Right lobe of liver (tissue), 4 donors: ENCODE results near the gene FYB1.

Experiments
- POLR2A ChIP-seq: fragments of 450-650 bp; IDR thresholded peaks from one replicate; pipeline ENCODE4 v1.6.1; 2017; ENCODE audit warnings: antibody characterized with exemption, mild to moderate bottlenecking
- TF ChIP-seq, protein P1 (sequence below), 4 donors: fragments of 200-600 bp in 3 of 4; fragments of 450-650 bp in 1 of 4; IDR thresholded peaks; one replicate each; pipeline versions ENCODE4 v1.5.1 to v1.8.0; 2016 to 2022; ENCODE audit warnings: antibody characterized with exemption in 4 of 4, mild to moderate bottlenecking in 2 of 4
- donor health status: DM: no; HTN: no; CAD: no.
- donor health status: DM: no; HTN: no; CAD: no.
- donor health status: DM: no; HTN: yes; CAD: no.

DNA sequence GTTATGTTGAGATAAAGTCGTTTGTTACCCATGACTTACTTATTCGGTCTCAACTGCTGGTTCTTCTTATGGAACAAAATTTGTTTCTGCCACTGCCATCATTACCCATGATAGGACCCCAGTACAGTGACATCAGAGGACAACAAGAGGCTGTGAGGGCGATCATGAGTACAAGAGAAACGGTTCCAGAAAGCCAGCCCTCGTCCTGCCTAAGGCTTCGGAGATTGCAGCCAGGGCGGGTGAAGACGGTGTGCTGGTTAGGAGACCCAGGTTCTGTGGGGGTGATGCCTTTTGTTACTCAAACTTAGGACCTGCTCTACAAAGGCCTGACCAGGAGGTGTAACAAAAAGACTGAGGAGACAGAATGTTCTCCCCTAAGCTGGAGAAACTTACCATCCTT lies 10.9 kb downstream of the FYB1 start:
- no peak for TF ChIP-seq POLR2A
- TF ChIP-seq, protein P1, sequence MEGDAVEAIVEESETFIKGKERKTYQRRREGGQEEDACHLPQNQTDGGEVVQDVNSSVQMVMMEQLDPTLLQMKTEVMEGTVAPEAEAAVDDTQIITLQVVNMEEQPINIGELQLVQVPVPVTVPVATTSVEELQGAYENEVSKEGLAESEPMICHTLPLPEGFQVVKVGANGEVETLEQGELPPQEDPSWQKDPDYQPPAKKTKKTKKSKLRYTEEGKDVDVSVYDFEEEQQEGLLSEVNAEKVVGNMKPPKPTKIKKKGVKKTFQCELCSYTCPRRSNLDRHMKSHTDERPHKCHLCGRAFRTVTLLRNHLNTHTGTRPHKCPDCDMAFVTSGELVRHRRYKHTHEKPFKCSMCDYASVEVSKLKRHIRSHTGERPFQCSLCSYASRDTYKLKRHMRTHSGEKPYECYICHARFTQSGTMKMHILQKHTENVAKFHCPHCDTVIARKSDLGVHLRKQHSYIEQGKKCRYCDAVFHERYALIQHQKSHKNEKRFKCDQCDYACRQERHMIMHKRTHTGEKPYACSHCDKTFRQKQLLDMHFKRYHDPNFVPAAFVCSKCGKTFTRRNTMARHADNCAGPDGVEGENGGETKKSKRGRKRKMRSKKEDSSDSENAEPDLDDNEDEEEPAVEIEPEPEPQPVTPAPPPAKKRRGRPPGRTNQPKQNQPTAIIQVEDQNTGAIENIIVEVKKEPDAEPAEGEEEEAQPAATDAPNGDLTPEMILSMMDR (IDR thresholded peaks at IDR 0.05): no peak
